NCI-H128 (cell line): Measurements from ENCODE around the gene KRT74.
A peak's percentile ranks its signal among the peaks of the same experiment; 100 is the strongest.

Experiments used
- DNase-seq: peaks from one replicate; lab custom pipeline; 2025; ENCODE audit not compliant: unreplicated experiment; lab: John Stamatoyannopoulos, UW

The KRT74 gene

GRCh38 chr12:52539821-52540173 is 33.8 kb downstream of the KRT74 start:
- DNase-seq: no peak

GRCh38 chr12:52539083-52539820 is 34.4 kb downstream of the KRT74 start:
- peak; percentile 20 for DNase-seq

GRCh38 chr12:52537101-52537500 is 36.5 kb downstream of the KRT74 start:
- DNase-seq: no peak

GRCh38 chr12:52535574-52535973 is 38.1 kb downstream of the KRT74 start:
- no peak for DNase-seq

GRCh38 chr12:52534482-52534881 is 39.2 kb downstream of the KRT74 start:
- no peak for DNase-seq

GRCh38 chr12:52533686-52534470 is 39.8 kb downstream of the KRT74 start:
- DNase-seq: no peak

GRCh38 chr12:52532636-52533035 is 41.0 kb downstream of the KRT74 start:
- no peak for DNase-seq

- no peak for DNase-seq
Measured at GRCh38 chr12:52531566-52532300, 41.9 kb downstream of the KRT74 start.

GRCh38 chr12:52530905-52531304 is 42.7 kb downstream of the KRT74 start:
- no peak for DNase-seq

GRCh38 chr12:52530366-52530765 is 43.3 kb downstream of the KRT74 start:
- no peak for DNase-seq

GRCh38 chr12:52529846-52530245 is 43.8 kb downstream of the KRT74 start:
- no peak for DNase-seq

GRCh38 chr12:52529417-52529816 is 44.2 kb downstream of the KRT74 start:
- no peak for DNase-seq

GRCh38 chr12:52528641-52529143 is 45.0 kb downstream of the KRT74 start:
- no peak for DNase-seq

GRCh38 chr12:52527121-52527800 is 46.4 kb downstream of the KRT74 start:
- no peak for DNase-seq

GRCh38 chr12:52526511-52526951 is 47.1 kb downstream of the KRT74 start:
- no peak for DNase-seq

- DNase-seq: no peak
Measured at GRCh38 chr12:52525661-52526499, 47.8 kb downstream of the KRT74 start.

- DNase-seq: no peak
Measured at GRCh38 chr12:52524898-52525591, 48.6 kb downstream of the KRT74 start.

- DNase-seq: no peak
Measured at GRCh38 chr12:52524241-52524897, 49.3 kb downstream of the KRT74 start.

- no peak for DNase-seq
Measured at GRCh38 chr12:52523824-52524223, 49.8 kb downstream of the KRT74 start.
